NCI-H1105 treated with DMSO at 0.1 percent for 48 hours (cell line): ENCODE measurements around the gene LHPP.

Experiments
- DNase-seq: peaks from one replicate; lab custom pipeline; 2025; lab: John Stamatoyannopoulos, UW

Gene LHPP

DNA sequence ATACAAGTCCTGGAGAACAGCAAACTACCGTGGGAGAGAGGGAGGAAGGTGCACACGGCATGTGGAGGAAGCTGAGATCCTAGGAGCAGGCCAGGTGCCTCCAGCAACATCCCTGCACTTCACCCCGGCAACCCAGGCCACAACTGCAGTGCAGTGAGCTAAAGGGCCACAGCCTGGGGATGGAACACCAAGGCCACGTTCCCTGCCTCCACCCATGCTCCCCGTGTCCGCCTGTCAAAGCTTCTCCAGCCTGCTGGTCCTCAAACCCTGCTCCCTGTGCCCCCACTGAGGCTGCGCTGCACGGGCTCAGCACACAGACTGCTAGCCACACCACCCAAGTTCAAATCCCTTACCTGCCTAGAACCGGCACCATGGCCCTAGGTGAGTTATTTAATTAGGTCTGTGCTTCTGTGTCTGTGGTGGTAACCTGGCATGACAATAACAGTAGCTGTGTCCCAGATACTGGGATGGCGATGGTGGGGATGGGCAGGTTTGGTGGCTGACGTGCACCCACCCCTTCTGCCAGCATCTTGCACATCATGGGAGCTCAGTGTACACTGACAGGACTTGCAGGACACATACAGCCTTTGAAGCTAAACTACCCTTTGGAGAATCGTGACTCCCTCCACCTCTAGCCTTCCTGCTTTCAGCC, 197.1 kb downstream of the LHPP start:
- DNase-seq: no peak

DNA sequence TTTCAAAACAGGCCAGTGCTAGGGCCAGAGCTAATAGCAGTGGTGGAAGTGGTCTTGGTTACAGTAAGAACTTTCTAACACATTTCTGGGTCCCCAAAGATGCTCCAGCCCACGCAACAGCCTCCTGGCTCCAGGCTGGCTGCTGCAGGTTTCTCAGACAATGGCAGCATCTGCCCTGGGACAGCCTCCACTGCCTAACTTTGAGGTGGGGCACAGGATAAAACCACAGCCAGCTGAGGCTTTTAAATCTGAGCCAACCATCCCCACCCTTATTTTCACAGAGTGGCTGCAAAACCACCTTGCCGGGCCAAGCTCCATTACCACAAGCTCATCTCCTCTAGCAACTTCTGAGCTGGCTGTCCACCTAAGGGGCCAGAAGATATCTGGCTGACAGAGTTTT, 197.8 kb downstream of the LHPP start:
- no peak for DNase-seq

DNA sequence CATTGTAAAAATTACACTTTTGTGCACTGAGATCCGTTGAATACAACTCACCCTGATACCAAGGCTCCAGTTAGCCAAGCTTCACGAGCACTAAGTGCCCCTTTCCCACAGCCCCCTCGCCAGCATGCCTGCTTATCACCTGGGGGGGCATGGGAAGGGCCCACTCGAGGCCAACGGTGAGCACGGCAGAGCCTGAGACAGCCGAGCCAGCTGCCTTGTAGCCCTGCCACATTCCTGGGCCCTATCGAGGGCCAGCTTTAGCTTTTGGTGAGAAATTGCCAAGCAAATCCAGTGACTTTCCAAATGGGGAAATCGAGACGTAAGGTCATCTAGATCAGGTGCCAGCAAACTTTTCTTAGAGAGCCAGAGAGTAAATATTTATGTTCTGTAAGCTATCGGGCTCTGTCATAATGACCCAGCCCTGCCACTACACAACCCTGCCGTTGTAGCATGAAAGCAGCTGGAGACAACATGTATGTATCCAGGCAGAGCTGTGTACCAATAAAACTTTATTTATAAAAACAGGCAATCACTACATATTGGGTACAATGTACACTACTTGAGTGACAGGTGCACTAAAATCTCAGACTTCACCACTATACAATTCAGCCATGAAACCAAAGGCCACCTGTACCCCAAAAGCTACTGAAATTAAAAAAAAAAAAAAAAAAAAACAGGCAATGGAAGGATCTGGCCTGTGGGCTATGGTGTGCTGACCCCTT, 198.9 kb downstream of the LHPP start:
- DNase-seq: no peak

- DNase-seq: no peak
Observed at GRCh38 chr10:124661660-124662180, 200.1 kb downstream of the LHPP start.

- DNase-seq: no peak
Observed at GRCh38 chr10:124663228-124663627, 201.6 kb downstream of the LHPP start.
